H9 (cell line): ENCODE measurements around the gene ADORA1. TPM values are rescaled to one million over a fixed set of nuclear protein-coding genes. Genes with fewer than 3 reads are reported as not detected.

Source experiments
- DNase-seq: peaks from one replicate; pipeline ENCODE4 v3.0.0-alpha.2; 2017
- H2AFZ ChIP-seq: one replicate; pipeline ENCODE4 v1.6.1; 2013; ENCODE audit warnings: mild to moderate bottlenecking, low read length, control low read depth, moderate library complexity
- H2AK5ac ChIP-seq: 2 replicates; pipeline ENCODE4 v1.6.1; 2013; ENCODE audit warnings: low read length, control low read depth, mixed read lengths; ENCODE audit not compliant: insufficient read length
- H2BK120ac ChIP-seq: one replicate; pipeline ENCODE4 v1.6.1; 2013; ENCODE audit warnings: low read depth, mild to moderate bottlenecking, low read length, control low read depth, inconsistent platforms; ENCODE audit not compliant: poor library complexity, severe bottlenecking
- H2BK12ac ChIP-seq: 2 replicates; pipeline ENCODE4 v1.6.1; 2013; ENCODE audit warnings: low read length, control low read depth, mixed read lengths, low read depth; ENCODE audit not compliant: insufficient read length
- H2BK15ac ChIP-seq: 2 replicates; pipeline ENCODE4 v1.6.1; 2013; ENCODE audit warnings: low read depth, low read length, control low read depth
- H2BK20ac ChIP-seq: one replicate; pipeline ENCODE4 v1.6.1; 2013; ENCODE audit warnings: low read depth, mild to moderate bottlenecking, low read length, control low read depth, inconsistent platforms; ENCODE audit not compliant: poor library complexity, severe bottlenecking
- H2BK5ac ChIP-seq: 2 replicates; pipeline ENCODE4 v1.6.1; 2013; ENCODE audit warnings: low read length, control low read depth, mixed read lengths; ENCODE audit not compliant: insufficient read length
- H3K14ac ChIP-seq: 2 replicates; pipeline ENCODE4 v1.6.1; 2013; ENCODE audit warnings: low read length, control low read depth; ENCODE audit not compliant: insufficient read depth
- H3K18ac ChIP-seq: 2 replicates; pipeline ENCODE4 v1.6.1; 2013; ENCODE audit warnings: low read depth, mild to moderate bottlenecking, mixed read lengths, low read length, control low read depth; ENCODE audit not compliant: insufficient read length
- H3K23ac ChIP-seq: 2 replicates; pipeline ENCODE4 v1.6.1; 2013; ENCODE audit warnings: low read length, control low read depth, mixed read lengths, low read depth; ENCODE audit not compliant: insufficient read length
- H3K23me2 ChIP-seq: 2 replicates; pipeline ENCODE4 v1.6.1; 2013; ENCODE audit warnings: low read depth, mild to moderate bottlenecking, mixed read lengths, low read length, control low read depth; ENCODE audit not compliant: insufficient read length, poor library complexity, severe bottlenecking
- H3K27ac ChIP-seq: 2 replicates; pipeline ENCODE4 v1.5.1; 2013; ENCODE audit warnings: low read length, control low read depth, mixed read lengths, low read depth; ENCODE audit not compliant: insufficient read length
- H3K27me3 ChIP-seq: 2 replicates; pipeline ENCODE4 v1.6.1; 2013; ENCODE audit warnings: low read length, control low read depth, inconsistent platforms; ENCODE audit not compliant: insufficient read depth
- H3K4ac ChIP-seq: 2 replicates; pipeline ENCODE4 v1.6.1; 2013; ENCODE audit warnings: low read depth, mild to moderate bottlenecking, control low read depth, inconsistent platforms, low read length, moderate library complexity
- H3K4me1 ChIP-seq: 2 replicates; pipeline ENCODE4 v1.6.1; 2013; ENCODE audit warnings: low read length, control low read depth, inconsistent platforms; ENCODE audit not compliant: insufficient read depth
- H3K4me2 ChIP-seq: 2 replicates; pipeline ENCODE4 v1.6.1; 2013; ENCODE audit warnings: low read length, control low read depth, mixed read lengths; ENCODE audit not compliant: insufficient read length, insufficient read depth
- H3K56ac ChIP-seq: 2 replicates; pipeline ENCODE4 v1.6.1; 2013; ENCODE audit warnings: low read depth, mild to moderate bottlenecking, mixed read lengths, low read length, control low read depth; ENCODE audit not compliant: insufficient read length
- H3K79me1 ChIP-seq: 2 replicates; pipeline ENCODE4 v1.6.1; 2013; ENCODE audit warnings: low read depth, mild to moderate bottlenecking, moderate library complexity, low read length, control low read depth, inconsistent platforms; ENCODE audit not compliant: insufficient read depth, poor library complexity, severe bottlenecking
- H3K79me2 ChIP-seq: 2 replicates; pipeline ENCODE4 v1.6.1; 2013; ENCODE audit warnings: low read length, control low read depth, inconsistent platforms; ENCODE audit not compliant: insufficient read depth
- H3K9ac ChIP-seq: 2 replicates; pipeline ENCODE4 v1.6.1; 2013; ENCODE audit warnings: low read length, control low read depth, mixed read lengths; ENCODE audit not compliant: insufficient read length; ENCODE audit errors: extremely low read depth
- H3K9me3 ChIP-seq: one replicate; pipeline ENCODE4 v1.6.1; 2013; ENCODE audit warnings: low read depth, low read length, inconsistent platforms; ENCODE audit not compliant: control insufficient read depth
- H3T11ph ChIP-seq: one replicate; pipeline ENCODE4 v1.6.1; 2013; ENCODE audit warnings: mild to moderate bottlenecking, low read length, control low read depth, inconsistent platforms
- H4K20me1 ChIP-seq: one replicate; pipeline ENCODE4 v1.6.1; 2013; ENCODE audit not compliant: control insufficient read depth, insufficient read length, insufficient read depth
- H4K5ac ChIP-seq: 2 replicates; pipeline ENCODE4 v1.6.1; 2013; ENCODE audit warnings: low read depth, mild to moderate bottlenecking, mixed read lengths, low read length, control low read depth; ENCODE audit not compliant: insufficient read length
- H4K8ac ChIP-seq: replicated peaks from 2 replicates; pipeline ENCODE4 v1.6.1; 2013; ENCODE audit warnings: low read length, control low read depth, mixed read lengths, low read depth; ENCODE audit not compliant: insufficient read length
- H4K91ac ChIP-seq: 2 replicates; pipeline ENCODE4 v1.6.1; 2013; ENCODE audit warnings: low read depth, mild to moderate bottlenecking, moderate library complexity, mixed read lengths, low read length, control low read depth; ENCODE audit not compliant: insufficient read length
- H3K27ac Mint-ChIP-seq, 3 experiments: 2 replicates in 2 of 3; 3 replicates in 1 of 3; pipeline ENCODE4 v1.8.0; 2020 to 2021; ENCODE audit warnings: mixed read lengths in 3 of 3, mild to moderate bottlenecking in 1 of 3, moderate library complexity in 1 of 3
- H3K27me3 Mint-ChIP-seq: 2 replicates; pipeline ENCODE4 v1.8.0; 2021; ENCODE audit warnings: low read depth, mild to moderate bottlenecking, moderate library complexity, mixed read lengths
- H3K36me3 Mint-ChIP-seq, 3 experiments: 2 replicates in 2 of 3; 3 replicates in 1 of 3; pipeline ENCODE4 v1.8.0; 2020 to 2021; ENCODE audit warnings: low read depth in 3 of 3, mixed read lengths in 3 of 3; ENCODE audit not compliant: insufficient read depth in 1 of 3
- H3K4me1 Mint-ChIP-seq, 2 experiments: 2 replicates each; pipeline ENCODE4 v1.8.0; 2020; ENCODE audit warnings: mixed read lengths in 2 of 2
- H3K4me3 Mint-ChIP-seq, 2 experiments: 2 replicates in 1 of 2; 3 replicates in 1 of 2; pipeline ENCODE4 v1.8.0; 2020 to 2021; ENCODE audit warnings: mild to moderate bottlenecking in 2 of 2, mixed read lengths in 2 of 2, moderate library complexity in 1 of 2
- H3K9me3 Mint-ChIP-seq, 2 experiments: 2 replicates in 1 of 2; 3 replicates in 1 of 2; pipeline ENCODE4 v1.8.0; 2020; ENCODE audit warnings: mild to moderate bottlenecking in 2 of 2, mixed read lengths in 2 of 2, moderate library complexity in 1 of 2
- WGBS: extraction: QIAGEN DNeasy Blood & Tissue Kit; methylation state at CpG from one replicate; pipeline ENCODE4 v1.1.7; 2013; ENCODE audit warnings: missing lambda C conversion rate, low lambda C conversion rate, mixed read lengths; ENCODE audit not compliant: insufficient read length; ENCODE audit errors: extremely low coverage; 5-methylcytosine and 5-hydroxymethylcytosine counted together
- total RNA-seq: library from RNA; stranded (reverse); gene quantifications from 2 replicates; pipeline ENCODE4 v1.2.1, GENCODE V29; 2021
- TF ChIP-seq, protein P1 (sequence below): fragments of 200-600 bp; sonication (generic); conservative IDR thresholded peaks from 3 replicates; pipeline ENCODE4 v1.8.0; 2021; ENCODE audit warnings: antibody characterized with exemption, mild to moderate bottlenecking

The ADORA1 gene
- total RNA-seq, 1 experiment from 2014 or later = 1.3 TPM

DNA sequence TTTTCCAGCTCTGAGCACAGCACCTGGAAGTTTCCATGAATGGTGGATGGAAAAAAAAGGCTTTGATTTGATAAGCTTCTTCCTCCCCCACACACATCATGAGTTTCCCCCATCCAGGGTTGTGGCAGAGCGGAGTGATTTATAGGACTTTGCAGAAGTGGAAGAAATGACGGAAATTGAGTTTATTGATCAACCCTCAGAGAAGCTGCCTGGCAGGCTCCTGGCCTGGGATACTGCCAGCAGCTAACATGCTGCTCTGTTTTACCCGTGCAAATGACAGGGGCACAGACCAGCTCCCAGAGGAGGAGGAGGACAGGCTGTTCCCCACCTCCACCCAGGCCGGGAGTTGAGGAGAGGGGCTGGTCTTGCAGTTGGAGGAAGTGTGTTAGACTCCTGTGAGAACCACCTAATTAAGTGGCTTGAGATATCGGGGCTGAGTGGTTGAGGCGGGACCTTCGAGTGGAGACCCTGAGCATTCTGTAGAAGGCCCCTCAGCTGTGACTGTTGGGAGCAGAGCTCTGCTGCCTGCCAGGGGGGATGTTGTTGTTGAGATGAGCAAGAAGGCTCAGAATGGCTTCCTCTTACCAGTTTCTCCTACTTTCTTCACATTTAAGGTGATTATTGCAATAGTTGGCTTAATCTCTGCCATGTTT lies 21.8 kb downstream of the ADORA1 start:
- no peak overlapping the region for H3K4me2 ChIP-seq
- H3K4ac ChIP-seq = no peak overlapping the region
- H3K56ac ChIP-seq = no peak overlapping the region
- TF ChIP-seq, protein P1, sequence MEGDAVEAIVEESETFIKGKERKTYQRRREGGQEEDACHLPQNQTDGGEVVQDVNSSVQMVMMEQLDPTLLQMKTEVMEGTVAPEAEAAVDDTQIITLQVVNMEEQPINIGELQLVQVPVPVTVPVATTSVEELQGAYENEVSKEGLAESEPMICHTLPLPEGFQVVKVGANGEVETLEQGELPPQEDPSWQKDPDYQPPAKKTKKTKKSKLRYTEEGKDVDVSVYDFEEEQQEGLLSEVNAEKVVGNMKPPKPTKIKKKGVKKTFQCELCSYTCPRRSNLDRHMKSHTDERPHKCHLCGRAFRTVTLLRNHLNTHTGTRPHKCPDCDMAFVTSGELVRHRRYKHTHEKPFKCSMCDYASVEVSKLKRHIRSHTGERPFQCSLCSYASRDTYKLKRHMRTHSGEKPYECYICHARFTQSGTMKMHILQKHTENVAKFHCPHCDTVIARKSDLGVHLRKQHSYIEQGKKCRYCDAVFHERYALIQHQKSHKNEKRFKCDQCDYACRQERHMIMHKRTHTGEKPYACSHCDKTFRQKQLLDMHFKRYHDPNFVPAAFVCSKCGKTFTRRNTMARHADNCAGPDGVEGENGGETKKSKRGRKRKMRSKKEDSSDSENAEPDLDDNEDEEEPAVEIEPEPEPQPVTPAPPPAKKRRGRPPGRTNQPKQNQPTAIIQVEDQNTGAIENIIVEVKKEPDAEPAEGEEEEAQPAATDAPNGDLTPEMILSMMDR = no peak
- H3T11ph ChIP-seq = no peak overlapping the region
- H2BK20ac ChIP-seq = no peak overlapping the region
- no peaks in the 10 kb centered on the region for H4K20me1 ChIP-seq
- no peak overlapping the region for H2BK5ac ChIP-seq
- no peak overlapping the region for H3K27ac ChIP-seq
- H3K18ac ChIP-seq = no peak overlapping the region
- H2BK15ac ChIP-seq = no peak overlapping the region
- H3K4me1 Mint-ChIP-seq = peaks cover 82 to 97% of the 10 kb centered on the region in 2 experiments
- H3K23me2 ChIP-seq = no peaks in the 10 kb centered on the region
- H2AFZ ChIP-seq = no peak overlapping the region
- H2AK5ac ChIP-seq = no peak overlapping the region
- no peaks in the 10 kb centered on the region for H3K79me2 ChIP-seq
- peak overlapping the region in 1 of 3 experiments; percentile 66; a peak in 3 of 7 replicates for H3K27ac Mint-ChIP-seq
- no peak overlapping the region for H4K8ac ChIP-seq
- no peak overlapping the region for H3K4me3 Mint-ChIP-seq
- H4K5ac ChIP-seq = no peak overlapping the region
- DNase-seq = no peak
- no peaks in the 10 kb centered on the region for H3K79me1 ChIP-seq
- no peaks in the 10 kb centered on the region; the same call in none of the 2 replicates for H3K27me3 Mint-ChIP-seq
- H3K4me1 ChIP-seq = peaks cover 24% of the 10 kb centered on the region
- no CpG with 5 or more reads among the region's 7 CpGs for WGBS
- no peak overlapping the region for H3K9ac ChIP-seq
- no peak overlapping the region for H2BK12ac ChIP-seq
- no peaks in the 10 kb centered on the region for H3K9me3 ChIP-seq
- no peaks in the 10 kb centered on the region for H3K36me3 Mint-ChIP-seq
- no peak overlapping the region for H3K23ac ChIP-seq
- no peaks in the 10 kb centered on the region for H3K27me3 ChIP-seq
- H4K91ac ChIP-seq = no peak overlapping the region
- H3K9me3 Mint-ChIP-seq = no peaks in the 10 kb centered on the region; a peak in 1 of 5 replicates
- no peak overlapping the region for H2BK120ac ChIP-seq
- H3K14ac ChIP-seq = no peak overlapping the region
